Measurements from ENCODE around the gene ZDHHC13.

GRCh38 chr11:19216021-19216420, 99.1 kb downstream of the ZDHHC13 start:
- no peak for TF ChIP-seq EZH2phosphoT487 (IDR thresholded peaks at IDR 0.05; ENCODE audit: borderline replicate concordance)
- TF ChIP-seq MAX (IDR thresholded peaks at IDR 0.05), result no peak
- TF ChIP-seq SP1 (IDR thresholded peaks at IDR 0.05; ENCODE audit: low read depth), result no peak
- no peak for TF ChIP-seq CBX3 (IDR thresholded peaks at IDR 0.05; ENCODE audit: low read depth)
- TF ChIP-seq CTCF (IDR thresholded peaks at IDR 0.05 in 2 of 3, conservative IDR thresholded peaks at IDR 0.05 in 1 of 3; ENCODE audit: borderline replicate concordance in 1 of 3, insufficient read depth in 1 of 3, low read depth in 2 of 3, low read length in 2 of 3), result no peak
- TF ChIP-seq JUND (IDR thresholded peaks at IDR 0.05), result no peak
- TF ChIP-seq ZFX (IDR thresholded peaks at IDR 0.05), result no peak

Measured in HCT116 (cell line).